Measurements from ENCODE around the gene TH.

DNA sequence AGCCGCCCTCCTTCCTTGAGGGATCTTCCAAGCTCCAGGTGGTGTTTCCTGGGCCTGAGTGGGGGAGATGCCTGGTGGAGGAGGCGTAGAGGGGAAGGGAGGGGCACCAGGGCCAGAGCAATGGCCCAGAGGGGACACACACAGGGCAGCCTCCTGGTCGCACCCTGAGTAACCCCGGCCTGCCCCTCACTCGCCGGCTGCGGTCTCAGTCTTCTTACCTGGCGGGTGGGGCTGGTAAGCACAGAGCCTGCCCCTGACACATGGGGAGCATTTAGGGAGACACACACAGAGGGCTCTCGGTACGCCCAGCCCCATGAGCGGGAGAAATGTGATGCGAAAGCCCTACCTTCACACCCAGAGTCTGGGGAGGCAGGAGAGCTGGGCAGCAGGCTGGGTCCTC, 56.3 kb downstream of the TH start:
- TF ChIP-seq CTCF (IDR thresholded peaks at IDR 0.05 in 2 of 3, conservative IDR thresholded peaks at IDR 0.05 in 1 of 3; ENCODE audit: insufficient read depth in 2 of 3, low read depth in 1 of 3, low read length in 3 of 3) (no peak), BRCA1 (IDR thresholded peaks at IDR 0.05) (no peak), BRCA1 (CRISPR knock-in tag; IDR thresholded peaks at IDR 0.05) (no peak), ZNF274 (IDR thresholded peaks at IDR 0.05; ENCODE audit: borderline replicate concordance, low read depth, low read length) (no peak)
- TF ChIP-seq, protein P1, sequence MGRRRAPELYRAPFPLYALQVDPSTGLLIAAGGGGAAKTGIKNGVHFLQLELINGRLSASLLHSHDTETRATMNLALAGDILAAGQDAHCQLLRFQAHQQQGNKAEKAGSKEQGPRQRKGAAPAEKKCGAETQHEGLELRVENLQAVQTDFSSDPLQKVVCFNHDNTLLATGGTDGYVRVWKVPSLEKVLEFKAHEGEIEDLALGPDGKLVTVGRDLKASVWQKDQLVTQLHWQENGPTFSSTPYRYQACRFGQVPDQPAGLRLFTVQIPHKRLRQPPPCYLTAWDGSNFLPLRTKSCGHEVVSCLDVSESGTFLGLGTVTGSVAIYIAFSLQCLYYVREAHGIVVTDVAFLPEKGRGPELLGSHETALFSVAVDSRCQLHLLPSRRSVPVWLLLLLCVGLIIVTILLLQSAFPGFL (CRISPR knock-in tag; IDR thresholded peaks at IDR 0.05) = no peak

Measured in K562 (cell line).